H9 (cell line): ENCODE results near the gene RFTN2. TPM values are rescaled to one million over a fixed set of nuclear protein-coding genes. Genes with fewer than 3 reads are reported as not detected.

Experiments
- DNase-seq: peaks from one replicate; pipeline ENCODE4 v3.0.0-alpha.2; 2017
- H2AFZ ChIP-seq: one replicate; pipeline ENCODE4 v1.6.1; 2013; ENCODE audit warnings: mild to moderate bottlenecking, low read length, control low read depth, moderate library complexity
- H2AK5ac ChIP-seq: 2 replicates; pipeline ENCODE4 v1.6.1; 2013; ENCODE audit warnings: low read length, control low read depth, mixed read lengths; ENCODE audit not compliant: insufficient read length
- H2BK120ac ChIP-seq: one replicate; pipeline ENCODE4 v1.6.1; 2013; ENCODE audit warnings: low read depth, mild to moderate bottlenecking, low read length, control low read depth, inconsistent platforms; ENCODE audit not compliant: poor library complexity, severe bottlenecking
- H2BK12ac ChIP-seq: 2 replicates; pipeline ENCODE4 v1.6.1; 2013; ENCODE audit warnings: low read length, control low read depth, mixed read lengths, low read depth; ENCODE audit not compliant: insufficient read length
- H2BK15ac ChIP-seq: 2 replicates; pipeline ENCODE4 v1.6.1; 2013; ENCODE audit warnings: low read depth, low read length, control low read depth
- H2BK20ac ChIP-seq: one replicate; pipeline ENCODE4 v1.6.1; 2013; ENCODE audit warnings: low read depth, mild to moderate bottlenecking, low read length, control low read depth, inconsistent platforms; ENCODE audit not compliant: poor library complexity, severe bottlenecking
- H2BK5ac ChIP-seq: 2 replicates; pipeline ENCODE4 v1.6.1; 2013; ENCODE audit warnings: low read length, control low read depth, mixed read lengths; ENCODE audit not compliant: insufficient read length
- H3K14ac ChIP-seq: 2 replicates; pipeline ENCODE4 v1.6.1; 2013; ENCODE audit warnings: low read length, control low read depth; ENCODE audit not compliant: insufficient read depth
- H3K18ac ChIP-seq: 2 replicates; pipeline ENCODE4 v1.6.1; 2013; ENCODE audit warnings: low read depth, mild to moderate bottlenecking, mixed read lengths, low read length, control low read depth; ENCODE audit not compliant: insufficient read length
- H3K23ac ChIP-seq: 2 replicates; pipeline ENCODE4 v1.6.1; 2013; ENCODE audit warnings: low read length, control low read depth, mixed read lengths, low read depth; ENCODE audit not compliant: insufficient read length
- H3K23me2 ChIP-seq: 2 replicates; pipeline ENCODE4 v1.6.1; 2013; ENCODE audit warnings: low read depth, mild to moderate bottlenecking, mixed read lengths, low read length, control low read depth; ENCODE audit not compliant: insufficient read length, poor library complexity, severe bottlenecking
- H3K27ac ChIP-seq: 2 replicates; pipeline ENCODE4 v1.5.1; 2013; ENCODE audit warnings: low read length, control low read depth, mixed read lengths, low read depth; ENCODE audit not compliant: insufficient read length
- H3K27me3 ChIP-seq: 2 replicates; pipeline ENCODE4 v1.6.1; 2013; ENCODE audit warnings: low read length, control low read depth, inconsistent platforms; ENCODE audit not compliant: insufficient read depth
- H3K4ac ChIP-seq: 2 replicates; pipeline ENCODE4 v1.6.1; 2013; ENCODE audit warnings: low read depth, mild to moderate bottlenecking, control low read depth, inconsistent platforms, low read length, moderate library complexity
- H3K4me1 ChIP-seq: 2 replicates; pipeline ENCODE4 v1.6.1; 2013; ENCODE audit warnings: low read length, control low read depth, inconsistent platforms; ENCODE audit not compliant: insufficient read depth
- H3K4me2 ChIP-seq: 2 replicates; pipeline ENCODE4 v1.6.1; 2013; ENCODE audit warnings: low read length, control low read depth, mixed read lengths; ENCODE audit not compliant: insufficient read length, insufficient read depth
- H3K56ac ChIP-seq: 2 replicates; pipeline ENCODE4 v1.6.1; 2013; ENCODE audit warnings: low read depth, mild to moderate bottlenecking, mixed read lengths, low read length, control low read depth; ENCODE audit not compliant: insufficient read length
- H3K79me1 ChIP-seq: 2 replicates; pipeline ENCODE4 v1.6.1; 2013; ENCODE audit warnings: low read depth, mild to moderate bottlenecking, moderate library complexity, low read length, control low read depth, inconsistent platforms; ENCODE audit not compliant: insufficient read depth, poor library complexity, severe bottlenecking
- H3K79me2 ChIP-seq: 2 replicates; pipeline ENCODE4 v1.6.1; 2013; ENCODE audit warnings: low read length, control low read depth, inconsistent platforms; ENCODE audit not compliant: insufficient read depth
- H3K9ac ChIP-seq: 2 replicates; pipeline ENCODE4 v1.6.1; 2013; ENCODE audit warnings: low read length, control low read depth, mixed read lengths; ENCODE audit not compliant: insufficient read length; ENCODE audit errors: extremely low read depth
- H3K9me3 ChIP-seq: one replicate; pipeline ENCODE4 v1.6.1; 2013; ENCODE audit warnings: low read depth, low read length, inconsistent platforms; ENCODE audit not compliant: control insufficient read depth
- H3T11ph ChIP-seq: one replicate; pipeline ENCODE4 v1.6.1; 2013; ENCODE audit warnings: mild to moderate bottlenecking, low read length, control low read depth, inconsistent platforms
- H4K20me1 ChIP-seq: one replicate; pipeline ENCODE4 v1.6.1; 2013; ENCODE audit not compliant: control insufficient read depth, insufficient read length, insufficient read depth
- H4K5ac ChIP-seq: 2 replicates; pipeline ENCODE4 v1.6.1; 2013; ENCODE audit warnings: low read depth, mild to moderate bottlenecking, mixed read lengths, low read length, control low read depth; ENCODE audit not compliant: insufficient read length
- H4K8ac ChIP-seq: replicated peaks from 2 replicates; pipeline ENCODE4 v1.6.1; 2013; ENCODE audit warnings: low read length, control low read depth, mixed read lengths, low read depth; ENCODE audit not compliant: insufficient read length
- H4K91ac ChIP-seq: 2 replicates; pipeline ENCODE4 v1.6.1; 2013; ENCODE audit warnings: low read depth, mild to moderate bottlenecking, moderate library complexity, mixed read lengths, low read length, control low read depth; ENCODE audit not compliant: insufficient read length
- H3K27ac Mint-ChIP-seq, 3 experiments: 2 replicates in 2 of 3; 3 replicates in 1 of 3; pipeline ENCODE4 v1.8.0; 2020 to 2021; ENCODE audit warnings: mixed read lengths in 3 of 3, mild to moderate bottlenecking in 1 of 3, moderate library complexity in 1 of 3
- H3K27me3 Mint-ChIP-seq: 2 replicates; pipeline ENCODE4 v1.8.0; 2021; ENCODE audit warnings: low read depth, mild to moderate bottlenecking, moderate library complexity, mixed read lengths
- H3K36me3 Mint-ChIP-seq, 3 experiments: 2 replicates in 2 of 3; 3 replicates in 1 of 3; pipeline ENCODE4 v1.8.0; 2020 to 2021; ENCODE audit warnings: low read depth in 3 of 3, mixed read lengths in 3 of 3; ENCODE audit not compliant: insufficient read depth in 1 of 3
- H3K4me1 Mint-ChIP-seq, 2 experiments: 2 replicates each; pipeline ENCODE4 v1.8.0; 2020; ENCODE audit warnings: mixed read lengths in 2 of 2
- H3K4me3 Mint-ChIP-seq, 2 experiments: 2 replicates in 1 of 2; 3 replicates in 1 of 2; pipeline ENCODE4 v1.8.0; 2020 to 2021; ENCODE audit warnings: mild to moderate bottlenecking in 2 of 2, mixed read lengths in 2 of 2, moderate library complexity in 1 of 2
- H3K9me3 Mint-ChIP-seq, 2 experiments: 2 replicates in 1 of 2; 3 replicates in 1 of 2; pipeline ENCODE4 v1.8.0; 2020; ENCODE audit warnings: mild to moderate bottlenecking in 2 of 2, mixed read lengths in 2 of 2, moderate library complexity in 1 of 2
- CTCF ChIP-seq: fragments of 200-600 bp; sonication (generic); conservative IDR thresholded peaks from 3 replicates; pipeline ENCODE4 v1.8.0; 2021; ENCODE audit warnings: antibody characterized with exemption, mild to moderate bottlenecking
- WGBS: extraction: QIAGEN DNeasy Blood & Tissue Kit; methylation state at CpG from one replicate; pipeline ENCODE4 v1.1.7; 2013; ENCODE audit warnings: missing lambda C conversion rate, low lambda C conversion rate, mixed read lengths; ENCODE audit not compliant: insufficient read length; ENCODE audit errors: extremely low coverage; 5-methylcytosine and 5-hydroxymethylcytosine counted together
- total RNA-seq: library from RNA; stranded (reverse); gene quantifications from 2 replicates; pipeline ENCODE4 v1.2.1, GENCODE V29; 2021

RFTN2 gene
- total RNA-seq, 1 experiment from 2014 or later: 0.28 TPM

DNA sequence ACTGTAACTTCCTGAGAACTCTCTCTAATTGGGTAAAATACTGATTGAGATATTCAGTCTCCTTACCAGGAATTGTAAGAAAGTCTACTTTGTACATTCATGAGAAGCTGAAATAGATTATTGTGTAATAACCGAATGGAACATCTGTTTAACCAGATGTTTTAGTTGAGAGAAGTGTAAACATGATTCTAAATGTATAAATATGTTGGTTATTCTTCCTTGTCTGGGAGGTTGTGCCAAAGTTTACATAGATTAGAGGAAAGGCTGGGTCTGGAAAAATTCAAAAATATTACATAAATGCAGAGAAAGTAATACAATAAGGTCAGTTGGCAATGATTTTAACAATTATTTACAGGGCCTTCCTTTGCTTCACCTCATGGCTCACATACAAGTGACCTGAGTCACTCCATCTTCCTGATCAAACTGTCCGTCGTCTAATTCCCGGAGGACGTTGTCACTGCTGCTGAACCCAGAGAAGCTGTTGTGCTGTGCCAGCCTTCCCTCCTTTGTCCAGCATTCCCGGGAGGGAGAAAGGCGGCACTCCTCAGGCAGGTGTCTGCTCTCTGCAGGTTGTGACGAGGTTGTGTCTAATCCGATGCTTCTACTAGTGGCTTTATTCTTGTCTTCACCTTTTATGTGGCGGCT is 103.6 kb downstream of the RFTN2 start:
- Histone ChIP-seq H4K8ac (no peak overlapping the region), H4K5ac (no peak overlapping the region), H2AFZ (no peak overlapping the region), H3K23me2 (no peaks in the 10 kb centered on the region), H3K4ac (no peak overlapping the region), H2BK15ac (no peak overlapping the region), H3K18ac (no peak overlapping the region), H3K4me1 (no peaks in the 10 kb centered on the region; the same call in 1 of the 2 replicates), H2BK20ac (no peak overlapping the region), H3K56ac (no peak overlapping the region), H2AK5ac (no peak overlapping the region), H3K23ac (no peak overlapping the region), H3K27me3 (no peaks in the 10 kb centered on the region), H2BK120ac (no peak overlapping the region), H3K9ac (no peak overlapping the region), H2BK5ac (no peak overlapping the region), H3K9me3 (peaks cover 24% of the 10 kb centered on the region), H3K79me2 (no peaks in the 10 kb centered on the region), H3K14ac (no peak overlapping the region), H3K4me2 (no peak overlapping the region), H3K27ac (no peak overlapping the region), H4K20me1 (no peaks in the 10 kb centered on the region), H3K79me1 (no peaks in the 10 kb centered on the region), H4K91ac (no peak overlapping the region), H2BK12ac (no peak overlapping the region), H3T11ph (no peak overlapping the region)
- Mint-ChIP-seq H3K27ac (no peak overlapping the region), H3K4me3 (no peak overlapping the region), H3K36me3 (peaks cover 38 to 46% (median 45%) of the 10 kb centered on the region in 3 experiments), H3K9me3 (peaks cover 27 to 36% of the 10 kb centered on the region in 2 experiments), H3K27me3 (no peaks in the 10 kb centered on the region), H3K4me1 (peaks cover 5% of the 10 kb centered on the region in 2 experiments)
- no CpG with 5 or more reads among the region's 10 CpGs for WGBS
- TF ChIP-seq CTCF: no peak
- DNase-seq: no peak
